Measurements from ENCODE around the gene DEFB128. TPM values are rescaled to one million over a fixed set of nuclear protein-coding genes. Genes with fewer than 3 reads are reported as not detected.
"Not testable (repeated sequence)": the region's sequence is repeated elsewhere in the genome, so short reads cannot be mapped to it uniquely, and the experiment has no call there.

DEFB128 gene
- total RNA-seq (not detected), polyA plus RNA-seq (ENCODE audit: insufficient read depth in 1 of 8, insufficient read length in 8 of 8, low replicate concordance in 1 of 8) (not detected)
- long read RNA-seq, donor 1 = 0 reads
- long read RNA-seq, donor 2 = 0 reads
- long read RNA-seq, donor 3 = 0 reads
- long read RNA-seq, donor 4 = 0 reads
- long read RNA-seq, donor 5 = 0 reads
- long read RNA-seq, donor 6 = 0 reads
- long read RNA-seq, donor 7 = 0 reads
- long read RNA-seq, donor 8 = 0 reads
- long read RNA-seq, donor 9 = 0 reads
- long read RNA-seq, donor 10 = 0 reads
- long read RNA-seq, donor 11 = 0 reads

DNA sequence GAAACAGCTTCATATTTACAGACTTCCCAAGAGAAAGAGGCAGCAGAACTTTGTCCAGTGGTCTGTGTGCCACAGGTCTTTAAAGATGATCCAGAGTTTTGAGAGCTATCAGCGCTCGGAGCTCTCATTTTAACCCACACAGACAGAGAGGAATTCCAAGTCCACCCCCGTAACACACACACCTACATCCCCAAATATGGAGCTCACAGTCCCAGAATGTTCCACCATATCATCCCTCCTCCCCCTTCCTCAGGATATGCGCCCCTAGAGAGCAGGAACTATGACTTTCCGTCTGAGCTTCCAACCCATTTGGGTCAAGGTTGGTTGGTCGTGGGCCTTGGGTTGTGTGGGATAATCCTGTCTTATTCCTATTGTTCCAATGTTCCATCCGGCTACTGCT lies at the start of gene DEFB128:
Gene DEFB128 (minus strand): TSS at position 101 of the 400 bp plus-strand sequence. CDS start 88 bp downstream, at position 13.
- Histone ChIP-seq H3K4me1 (ENCODE audit: control insufficient read depth, insufficient read depth, low read length) (no peaks in the 10 kb centered on the region), H3K27me3 (ENCODE audit: control insufficient read depth, insufficient read depth, low read length) (no peaks in the 10 kb centered on the region), H3K4me3 (ENCODE audit: low read length) (no peak within 1 kb of the TSS), H3K36me3 (ENCODE audit: control insufficient read depth, insufficient read depth, low read length) (no peaks in the 10 kb centered on the region), H3K27ac (ENCODE audit: low read length) (no peak within 1 kb of the TSS), H3K9me3 (replicated peaks; ENCODE audit: control insufficient read depth, low read depth, low read length) (no peaks in the 10 kb centered on the region)
- 83% methylated on average over 2 of the region's 7 CpGs for WGBS (ENCODE audit: insufficient coverage)
- no peak for DNase-seq

DNA sequence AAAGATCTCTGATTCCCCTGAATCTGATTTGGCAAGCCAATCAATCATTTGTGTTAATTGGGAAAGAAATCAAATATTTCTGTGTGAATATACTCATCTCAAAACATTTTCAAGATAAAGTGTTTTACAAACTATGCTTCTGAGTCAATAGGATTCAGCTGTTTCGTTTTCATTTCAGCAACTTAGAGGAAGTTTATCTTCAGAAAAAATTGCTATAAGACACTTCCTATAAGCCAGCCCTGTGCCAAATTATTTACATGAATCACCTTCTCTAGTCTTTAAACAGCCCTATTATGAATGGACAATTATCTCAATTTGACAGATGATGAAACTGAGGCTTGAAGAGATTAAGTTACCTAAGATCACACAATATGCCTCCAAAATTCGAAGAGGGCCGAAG lies 48.4 kb upstream of the DEFB128 start:
- no peaks in the 10 kb centered on the region for H3K9me3 ChIP-seq (replicated peaks; ENCODE audit: control insufficient read depth, low read depth, low read length)
- peak; percentile 11 for DNase-seq
- no peak overlapping the region for H3K4me3 ChIP-seq (ENCODE audit: low read length)
- no CpG with 5 or more reads among the region's 3 CpGs for WGBS (ENCODE audit: insufficient coverage)
- no peaks in the 10 kb centered on the region for H3K36me3 ChIP-seq (ENCODE audit: control insufficient read depth, insufficient read depth, low read length)
- H3K27me3 ChIP-seq (ENCODE audit: control insufficient read depth, insufficient read depth, low read length) = no peaks in the 10 kb centered on the region
- no peak overlapping the region for H3K27ac ChIP-seq (ENCODE audit: low read length)
- H3K4me1 ChIP-seq (ENCODE audit: control insufficient read depth, insufficient read depth, low read length) = no peaks in the 10 kb centered on the region

DNA sequence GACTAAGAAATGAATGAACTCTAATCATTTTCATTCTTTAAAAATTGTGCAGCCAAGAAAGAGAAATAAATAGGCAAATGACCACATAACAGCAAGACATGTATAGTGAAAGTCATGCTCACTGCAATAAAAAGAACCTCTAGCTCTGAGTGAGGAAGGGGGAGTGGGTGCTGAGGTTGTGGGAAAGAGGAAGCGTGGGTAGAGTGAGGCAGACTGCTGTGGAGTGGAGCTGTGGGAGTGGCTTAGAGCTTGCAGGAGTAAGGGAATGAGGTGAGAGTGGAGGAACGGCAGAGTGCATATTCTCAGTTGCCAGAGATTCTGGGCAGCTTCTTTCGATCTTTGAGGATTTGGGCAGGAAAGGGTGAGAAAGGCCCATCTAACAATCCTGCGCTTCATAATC lies 48.0 kb upstream of the DEFB128 start:
- no peaks in the 10 kb centered on the region for H3K9me3 ChIP-seq (replicated peaks; ENCODE audit: control insufficient read depth, low read depth, low read length)
- H3K27me3 ChIP-seq (ENCODE audit: control insufficient read depth, insufficient read depth, low read length) = no peaks in the 10 kb centered on the region
- no peaks in the 10 kb centered on the region for H3K36me3 ChIP-seq (ENCODE audit: control insufficient read depth, insufficient read depth, low read length)
- H3K4me1 ChIP-seq (ENCODE audit: control insufficient read depth, insufficient read depth, low read length) = no peaks in the 10 kb centered on the region
- DNase-seq = peak; percentile 38
- H3K27ac ChIP-seq (ENCODE audit: low read length) = no peak overlapping the region
- WGBS (ENCODE audit: insufficient coverage) = 0% methylated on average over 1 of the region's 4 CpGs
- H3K4me3 ChIP-seq (ENCODE audit: low read length) = no peak overlapping the region

DNA sequence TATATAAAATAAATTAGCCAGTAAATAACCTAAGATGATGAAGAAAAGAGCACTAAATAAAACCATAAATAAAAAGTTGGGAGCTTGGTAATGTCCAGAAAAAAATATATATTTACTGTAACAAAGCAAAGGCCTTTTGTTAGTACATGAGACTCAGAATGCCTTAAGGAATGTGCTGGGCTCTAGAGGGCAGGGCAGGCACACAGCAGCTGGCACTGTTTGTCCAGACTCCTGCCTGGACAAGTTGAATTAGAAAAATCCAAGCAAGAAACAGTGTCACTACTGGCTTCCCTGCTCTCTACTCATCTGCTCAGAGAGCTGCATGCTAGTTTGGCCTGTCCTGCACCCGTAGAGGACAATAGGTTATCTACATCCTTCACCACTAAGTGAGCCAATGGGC lies 46.4 kb upstream of the DEFB128 start:
- no peaks in the 10 kb centered on the region for H3K9me3 ChIP-seq (replicated peaks; ENCODE audit: control insufficient read depth, low read depth, low read length)
- DNase-seq = peak; percentile 23
- no peaks in the 10 kb centered on the region for H3K27me3 ChIP-seq (ENCODE audit: control insufficient read depth, insufficient read depth, low read length)
- H3K27ac ChIP-seq (ENCODE audit: low read length) = no peak overlapping the region
- no peak overlapping the region for H3K4me3 ChIP-seq (ENCODE audit: low read length)
- H3K36me3 ChIP-seq (ENCODE audit: control insufficient read depth, insufficient read depth, low read length) = no peaks in the 10 kb centered on the region
- no CpG with 5 or more reads among the region's 1 CpG for WGBS (ENCODE audit: insufficient coverage)
- H3K4me1 ChIP-seq (ENCODE audit: control insufficient read depth, insufficient read depth, low read length) = no peaks in the 10 kb centered on the region

DNA sequence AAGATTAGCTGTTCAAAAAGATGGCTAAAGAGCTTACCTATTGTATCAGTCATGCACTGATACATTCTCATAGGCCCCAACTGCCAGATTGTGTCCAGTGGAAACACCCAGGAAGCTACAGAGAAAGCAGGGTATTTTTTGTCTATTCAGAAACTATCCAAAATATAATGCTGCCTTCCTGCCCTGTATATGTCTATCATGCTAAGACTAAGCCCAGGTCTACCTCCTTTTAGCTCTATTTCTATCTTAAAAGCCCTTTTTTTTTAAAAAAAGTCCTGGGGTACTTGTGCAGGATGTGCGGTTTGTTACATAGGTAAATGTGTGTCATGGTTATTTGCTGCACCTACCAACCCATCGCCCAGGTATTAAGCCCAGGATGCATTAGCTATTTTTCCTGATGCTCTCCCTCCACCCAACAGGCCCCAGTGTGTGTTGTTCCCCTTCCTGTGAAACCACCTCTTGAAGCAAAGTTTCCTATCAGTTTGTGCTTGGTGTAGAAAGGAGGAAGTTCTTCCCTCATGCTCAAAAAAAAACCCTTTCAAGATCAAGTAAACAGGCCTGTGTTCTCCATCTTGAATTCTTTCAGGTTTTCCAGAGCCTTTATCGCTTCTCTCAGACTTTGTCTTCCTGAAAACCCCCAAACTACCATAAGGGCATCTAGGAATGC lies 38.1 kb upstream of the DEFB128 start:
- no peaks in the 10 kb centered on the region for H3K4me1 ChIP-seq (ENCODE audit: control insufficient read depth, insufficient read depth, low read length)
- H3K4me3 ChIP-seq (ENCODE audit: low read length) = no peak overlapping the region
- no peaks in the 10 kb centered on the region for H3K36me3 ChIP-seq (ENCODE audit: control insufficient read depth, insufficient read depth, low read length)
- H3K27ac ChIP-seq (ENCODE audit: low read length) = no peak overlapping the region
- no peaks in the 10 kb centered on the region for H3K9me3 ChIP-seq (replicated peaks; ENCODE audit: control insufficient read depth, low read depth, low read length)
- no peaks in the 10 kb centered on the region for H3K27me3 ChIP-seq (ENCODE audit: control insufficient read depth, insufficient read depth, low read length)
- no CpG with 5 or more reads among the region's 3 CpGs for WGBS (ENCODE audit: insufficient coverage)
- peak; percentile 36 for DNase-seq

DNA sequence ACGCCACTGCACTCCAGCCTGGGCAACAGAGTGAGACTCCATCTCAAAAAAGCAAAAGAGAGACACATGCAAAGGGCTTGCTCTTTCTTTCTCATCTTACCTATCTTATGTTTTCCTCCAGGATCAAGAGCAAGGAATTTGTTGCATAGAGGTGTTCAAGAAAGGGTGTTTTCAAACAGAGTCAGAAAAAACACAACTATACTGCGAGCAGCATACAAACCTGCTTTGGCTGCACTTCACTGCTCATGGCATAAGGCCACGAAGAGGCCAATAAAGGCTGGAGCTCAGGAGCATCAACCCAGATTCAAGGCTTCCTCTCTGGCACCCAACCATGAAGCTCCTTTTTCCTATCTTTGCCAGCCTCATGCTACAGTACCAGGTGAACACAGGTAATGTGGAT lies 37.4 kb upstream of the DEFB128 start, which contains the start of gene DEFB129:
Gene DEFB129 (plus strand): TSS at position 301 of the 400 bp plus-strand sequence. CDS start 31 bp downstream, at position 332.
- whole genome bisulfite sequencing (ENCODE audit: insufficient coverage) = 65% methylated on average over 2 of the region's 3 CpGs
- DNase-seq = no peak
- Histone ChIP-seq H3K36me3 (ENCODE audit: control insufficient read depth, insufficient read depth, low read length) (no peaks in the 10 kb centered on the region), H3K27ac (ENCODE audit: low read length) (no peak within 1 kb of the TSS), H3K9me3 (replicated peaks; ENCODE audit: control insufficient read depth, low read depth, low read length) (no peaks in the 10 kb centered on the region), H3K27me3 (ENCODE audit: control insufficient read depth, insufficient read depth, low read length) (no peaks in the 10 kb centered on the region), H3K4me3 (ENCODE audit: low read length) (no peak within 1 kb of the TSS), H3K4me1 (ENCODE audit: control insufficient read depth, insufficient read depth, low read length) (no peaks in the 10 kb centered on the region)

DNA sequence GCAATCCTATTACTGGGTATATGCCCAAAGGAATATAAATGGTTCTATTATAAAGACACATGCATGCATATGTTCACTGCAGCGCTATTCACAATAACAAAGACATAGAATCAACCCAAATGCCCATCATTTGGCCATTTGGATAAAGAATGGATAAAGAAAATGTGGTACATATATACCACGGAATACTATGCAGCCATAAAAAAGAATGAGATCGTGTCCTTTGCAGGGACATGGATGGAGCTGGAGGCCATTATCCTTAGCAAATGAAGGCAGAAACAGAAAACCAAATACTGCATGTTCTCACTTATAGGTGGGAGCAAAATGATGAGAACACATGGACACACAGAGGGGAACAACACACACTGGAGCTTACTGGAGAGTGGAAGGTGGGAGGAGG lies 36.4 kb upstream of the DEFB128 start:
- H3K4me3 ChIP-seq (ENCODE audit: low read length); H3K4me1 ChIP-seq (ENCODE audit: control insufficient read depth, insufficient read depth, low read length); H3K27ac ChIP-seq (ENCODE audit: low read length); H3K9me3 ChIP-seq (replicated peaks; ENCODE audit: control insufficient read depth, low read depth, low read length); DNase-seq; H3K27me3 ChIP-seq (ENCODE audit: control insufficient read depth, insufficient read depth, low read length); H3K36me3 ChIP-seq (ENCODE audit: control insufficient read depth, insufficient read depth, low read length): not testable (repeated sequence)
- 82% methylated on average over 2 of the region's 3 CpGs for WGBS (ENCODE audit: insufficient coverage)

DNA sequence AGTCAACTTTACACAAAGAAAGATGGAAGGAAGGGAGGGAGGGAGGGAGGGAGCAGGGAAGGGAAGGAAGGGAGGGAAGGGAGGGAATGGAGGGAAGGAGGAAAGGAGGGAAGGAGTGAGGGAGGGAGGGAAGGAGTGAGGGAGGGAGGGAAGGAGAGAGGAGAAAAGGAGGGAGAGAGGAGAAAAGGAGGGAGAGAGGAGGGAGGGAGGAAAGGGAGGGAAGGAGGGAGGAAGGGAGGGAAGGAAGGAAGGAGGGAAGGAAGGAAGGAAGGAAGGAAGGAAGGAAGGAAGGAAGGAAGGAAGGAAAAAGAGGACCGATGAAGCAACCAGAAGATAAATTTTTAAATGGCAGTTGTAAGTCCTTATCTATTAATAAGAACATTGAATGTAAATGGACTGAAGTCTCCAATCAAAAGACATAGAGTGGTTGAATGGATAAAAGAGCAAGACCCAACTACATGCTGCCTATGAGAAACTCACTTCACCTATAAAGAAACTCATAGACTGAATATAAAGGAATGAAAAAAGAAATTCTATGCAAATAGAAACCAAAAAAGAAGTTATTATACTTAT lies 31.8 kb upstream of the DEFB128 start:
- Histone ChIP-seq H3K9me3 (replicated peaks; ENCODE audit: control insufficient read depth, low read depth, low read length) (no peaks in the 10 kb centered on the region), H3K36me3 (ENCODE audit: control insufficient read depth, insufficient read depth, low read length) (no peaks in the 10 kb centered on the region), H3K27ac (ENCODE audit: low read length) (no peak overlapping the region), H3K27me3 (ENCODE audit: control insufficient read depth, insufficient read depth, low read length) (peaks cover 5% of the 10 kb centered on the region), H3K4me1 (ENCODE audit: control insufficient read depth, insufficient read depth, low read length) (no peaks in the 10 kb centered on the region), H3K4me3 (ENCODE audit: low read length) (no peak overlapping the region)
- no peak for DNase-seq
- no CpG with 5 or more reads among the region's 1 CpG for WGBS (ENCODE audit: insufficient coverage)

DNA sequence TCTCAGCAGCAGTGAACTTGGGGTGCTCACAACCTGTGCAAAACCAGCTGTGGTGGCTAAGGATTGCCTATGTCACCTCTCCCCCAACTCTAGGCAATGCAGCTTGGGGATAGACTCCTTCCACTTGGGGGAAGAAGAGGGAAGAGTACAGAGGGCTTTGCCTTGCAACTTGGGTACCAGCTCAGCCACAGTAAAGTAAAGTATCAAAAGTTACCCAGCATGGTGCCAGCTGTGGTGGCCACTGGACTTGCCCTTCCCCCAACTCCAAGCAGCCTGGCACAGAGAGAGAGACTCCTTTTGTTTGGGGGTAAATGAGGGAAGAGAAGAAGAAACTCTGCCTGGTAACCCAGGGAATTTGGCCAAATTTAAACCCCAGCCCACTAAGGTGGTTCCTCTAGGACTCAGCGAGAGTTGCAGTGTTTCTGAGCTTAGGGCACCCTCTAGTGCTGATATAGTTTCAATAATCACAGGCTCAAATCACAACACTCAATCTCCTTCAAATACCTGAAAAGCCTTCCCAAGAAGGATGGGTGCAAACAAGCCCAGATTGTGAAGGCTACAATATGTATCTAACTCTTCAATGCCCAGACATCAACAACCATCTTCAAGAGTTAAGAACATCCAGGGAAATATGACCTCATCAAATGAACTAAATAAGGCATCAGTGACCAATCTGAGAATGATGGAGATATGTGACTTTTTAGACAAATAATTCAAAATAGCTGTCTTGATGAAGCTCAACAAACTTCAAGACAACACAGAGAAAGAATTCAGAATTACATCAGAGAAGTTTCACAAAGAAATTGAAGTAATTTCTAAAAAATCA lies 30.0 kb upstream of the DEFB128 start:
- Histone ChIP-seq H3K4me1 (ENCODE audit: control insufficient read depth, insufficient read depth, low read length) (no peaks in the 10 kb centered on the region), H3K27me3 (ENCODE audit: control insufficient read depth, insufficient read depth, low read length) (peaks cover 7% of the 10 kb centered on the region), H3K36me3 (ENCODE audit: control insufficient read depth, insufficient read depth, low read length) (no peaks in the 10 kb centered on the region), H3K4me3 (ENCODE audit: low read length) (no peak overlapping the region), H3K9me3 (replicated peaks; ENCODE audit: control insufficient read depth, low read depth, low read length) (no peaks in the 10 kb centered on the region), H3K27ac (ENCODE audit: low read length) (no peak overlapping the region)
- peak; percentile 4 for DNase-seq
- WGBS (ENCODE audit: insufficient coverage) = 0% methylated on average over 1 of the region's 1 CpG

DNA sequence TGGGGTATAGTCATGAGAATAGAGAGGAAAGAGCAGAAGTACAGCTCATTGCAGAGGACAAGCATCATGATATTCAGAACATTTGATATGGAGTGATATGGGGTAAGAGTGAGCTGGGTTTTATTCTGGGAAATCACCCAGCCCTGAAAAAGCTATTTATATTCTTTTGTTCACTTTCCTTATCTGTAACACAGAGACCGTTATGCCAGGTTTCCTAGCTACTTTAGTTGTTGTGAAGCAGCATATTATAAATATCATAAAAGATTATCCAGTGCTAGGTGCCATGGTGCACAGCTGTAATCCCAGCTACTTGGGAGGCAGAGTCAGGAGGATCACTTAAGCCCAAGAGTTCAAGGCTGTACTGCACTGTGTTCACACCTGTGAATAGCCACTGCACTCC lies 27.8 kb upstream of the DEFB128 start:
- H3K9me3 ChIP-seq (replicated peaks; ENCODE audit: control insufficient read depth, low read depth, low read length) = no peaks in the 10 kb centered on the region
- peaks cover 7% of the 10 kb centered on the region for H3K27me3 ChIP-seq (ENCODE audit: control insufficient read depth, insufficient read depth, low read length)
- DNase-seq = no peak
- no peak overlapping the region for H3K4me3 ChIP-seq (ENCODE audit: low read length)
- WGBS (ENCODE audit: insufficient coverage) = no CpG with 5 or more reads among the region's 1 CpG
- no peaks in the 10 kb centered on the region for H3K4me1 ChIP-seq (ENCODE audit: control insufficient read depth, insufficient read depth, low read length)
- no peaks in the 10 kb centered on the region for H3K36me3 ChIP-seq (ENCODE audit: control insufficient read depth, insufficient read depth, low read length)
- no peak overlapping the region for H3K27ac ChIP-seq (ENCODE audit: low read length)

All from muscle of leg (tissue), 16 donors.